HepG2 (cell line): ENCODE measurements around the gene DDRGK1. TPM values are rescaled to one million over a fixed set of nuclear protein-coding genes. Genes with fewer than 3 reads are reported as not detected.

Experiments used
- ADNP ChIP-seq: sonication (generic); formaldehyde crosslinking; IDR thresholded peaks from 2 replicates; pipeline ENCODE4 v1.4.0; 2020; ENCODE audit warnings: missing genetic modification reagents
- GATA4 ChIP-seq: sonication (generic); IDR thresholded peaks from 2 replicates; pipeline ENCODE4 v1.6.1; 2016; ENCODE audit warnings: antibody characterized with exemption, low read depth, borderline replicate concordance
- HNRNPUL1 ChIP-seq: fragments of 200-400 bp; formaldehyde crosslinking; IDR thresholded peaks from 2 replicates; pipeline ENCODE4 v1.6.1; 2017; ENCODE audit warnings: low read depth, mild to moderate bottlenecking, low read length, moderate library complexity
- IKZF1 ChIP-seq: fragments of 450-650 bp; IDR thresholded peaks from 2 replicates; pipeline ENCODE4 v1.7.1; 2016
- KAT8 ChIP-seq: IDR thresholded peaks from 2 replicates; pipeline ENCODE4 v1.6.1; 2016; ENCODE audit warnings: missing genetic modification reagents, missing compliant biosample characterization
- NPAS2 ChIP-seq: sonication (generic); formaldehyde crosslinking; IDR thresholded peaks from 2 replicates; pipeline ENCODE4 v1.8.0; 2022; ENCODE audit warnings: mild to moderate bottlenecking, missing genetic modification reagents, borderline replicate concordance
- SP140L ChIP-seq: sonication (generic); formaldehyde crosslinking; IDR thresholded peaks from 2 replicates; pipeline ENCODE4 v1.4.0; 2020; ENCODE audit warnings: missing genetic modification reagents, borderline replicate concordance
- SP5 ChIP-seq: IDR thresholded peaks from 2 replicates; pipeline ENCODE4 v1.6.1; 2016; ENCODE audit warnings: low read depth, borderline replicate concordance
- SUZ12 ChIP-seq: fragments of 150-350 bp; IDR thresholded peaks from 2 replicates; pipeline ENCODE4 v1.6.1; 2014; ENCODE audit warnings: low read depth, low read length
- TRIM24 ChIP-seq: sonication (generic); formaldehyde crosslinking; IDR thresholded peaks from 2 replicates; pipeline ENCODE4 v1.8.0; 2022; ENCODE audit warnings: mild to moderate bottlenecking, missing genetic modification reagents
- TSC22D2 ChIP-seq: sonication (generic); formaldehyde crosslinking; IDR thresholded peaks from 2 replicates; pipeline ENCODE4 v1.5.1; 2020; ENCODE audit warnings: missing genetic modification reagents, mild to moderate bottlenecking, borderline replicate concordance
- ZBTB1 ChIP-seq: sonication (generic); formaldehyde crosslinking; IDR thresholded peaks from 2 replicates; pipeline ENCODE4 v1.4.0; 2020; ENCODE audit warnings: missing genetic modification reagents, borderline replicate concordance
- ZNF484 ChIP-seq: sonication (generic); formaldehyde crosslinking; IDR thresholded peaks from 2 replicates; pipeline ENCODE4 v1.5.1; 2020; ENCODE audit warnings: mild to moderate bottlenecking, low read depth, missing genetic modification reagents, borderline replicate concordance
- polyA plus RNA-seq, 8 experiments: library from polyadenylated mRNA; depleted of rRNA in 3 of 8; stranded (reverse) in 7 of 8; unstranded in 1 of 8; fragments of >200 nt; fragmentation: Illumina TruSeq in 4 of 8; extraction: Trizol in 4 of 8; gene quantifications; 2 replicates each; pipeline versions ENCODE4 v1.2.1 to v1.2.3, GENCODE V29; 2011 to 2016; ENCODE audit warnings: low read depth in 4 of 8, missing spikeins in 1 of 8, mixed read lengths in 1 of 8; ENCODE audit not compliant: insufficient read depth in 1 of 8
- total RNA-seq, 5 experiments: library from RNA; depleted of rRNA; stranded (reverse); fragments of >200 nt; fragmentation: Illumina TruSeq; extraction: Trizol; gene quantifications; 2 replicates each; pipeline ENCODE4 v1.2.3, GENCODE V29; 2016; ENCODE audit warnings: low read depth in 1 of 5
- TF ChIP-seq, protein P1 (sequence below), 2 experiments: fragments of 450-650 bp in 1 of 2; sonication (generic) in 1 of 2; formaldehyde crosslinking in 1 of 2; IDR thresholded peaks; 2 replicates each; pipeline versions ENCODE4 v1.6.1 to v1.8.0; 2016 to 2022; ENCODE audit warnings: antibody characterized with exemption in 1 of 2, mild to moderate bottlenecking in 1 of 2, missing genetic modification reagents in 1 of 2
- TF ChIP-seq, protein P2 (sequence below): sonication (generic); formaldehyde crosslinking; IDR thresholded peaks from 2 replicates; pipeline ENCODE4 v1.9.0; 2022; ENCODE audit warnings: missing genetic modification reagents, mild to moderate bottlenecking, borderline replicate concordance
- TF ChIP-seq, protein P3 (sequence below): sonication (generic); formaldehyde crosslinking; IDR thresholded peaks from 2 replicates; pipeline ENCODE4 v1.5.1; 2020; ENCODE audit warnings: mild to moderate bottlenecking, moderate library complexity, missing genetic modification reagents

Gene DDRGK1
- total and polyA plus RNA-seq, 2 of the 13 experiments (the other 11 are each of a cell fraction or from before 2014, with no cell fraction given) = 96.7 to 149 TPM

DNA sequence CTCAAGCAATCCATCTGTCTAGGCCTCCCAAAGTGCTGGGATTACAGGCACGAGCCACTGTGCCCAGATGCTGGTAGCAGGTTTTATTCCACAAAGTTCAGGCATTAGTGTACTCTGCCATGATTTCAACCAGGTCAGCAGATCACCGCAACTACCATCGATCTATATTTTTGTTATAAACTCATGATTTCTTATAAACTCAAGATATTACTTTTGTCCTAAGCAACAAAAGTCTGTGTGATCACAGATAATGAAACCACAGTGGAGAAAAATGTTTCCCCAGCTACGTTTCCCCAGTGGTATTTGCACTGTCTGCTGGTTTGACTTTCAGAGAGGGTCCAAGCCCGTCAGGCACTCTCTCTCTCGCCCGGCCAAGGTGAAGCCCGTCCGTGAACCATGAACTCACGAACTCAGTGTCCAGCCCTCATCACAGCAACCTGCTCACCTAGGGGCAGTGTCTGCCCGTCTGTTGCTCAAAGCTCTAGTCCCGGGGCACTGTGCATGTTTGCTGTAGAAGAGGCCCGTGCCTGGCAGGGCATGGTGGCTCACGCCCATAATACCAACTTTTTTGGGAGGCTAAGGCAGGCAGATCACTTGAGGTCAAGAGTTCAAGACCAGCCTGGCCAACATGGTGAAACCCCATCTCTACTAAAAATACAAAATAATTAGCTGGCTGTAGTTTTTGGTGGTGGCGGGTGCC lies 27.6 kb upstream of the DDRGK1 start (continued):
- TF ChIP-seq, protein P1, sequence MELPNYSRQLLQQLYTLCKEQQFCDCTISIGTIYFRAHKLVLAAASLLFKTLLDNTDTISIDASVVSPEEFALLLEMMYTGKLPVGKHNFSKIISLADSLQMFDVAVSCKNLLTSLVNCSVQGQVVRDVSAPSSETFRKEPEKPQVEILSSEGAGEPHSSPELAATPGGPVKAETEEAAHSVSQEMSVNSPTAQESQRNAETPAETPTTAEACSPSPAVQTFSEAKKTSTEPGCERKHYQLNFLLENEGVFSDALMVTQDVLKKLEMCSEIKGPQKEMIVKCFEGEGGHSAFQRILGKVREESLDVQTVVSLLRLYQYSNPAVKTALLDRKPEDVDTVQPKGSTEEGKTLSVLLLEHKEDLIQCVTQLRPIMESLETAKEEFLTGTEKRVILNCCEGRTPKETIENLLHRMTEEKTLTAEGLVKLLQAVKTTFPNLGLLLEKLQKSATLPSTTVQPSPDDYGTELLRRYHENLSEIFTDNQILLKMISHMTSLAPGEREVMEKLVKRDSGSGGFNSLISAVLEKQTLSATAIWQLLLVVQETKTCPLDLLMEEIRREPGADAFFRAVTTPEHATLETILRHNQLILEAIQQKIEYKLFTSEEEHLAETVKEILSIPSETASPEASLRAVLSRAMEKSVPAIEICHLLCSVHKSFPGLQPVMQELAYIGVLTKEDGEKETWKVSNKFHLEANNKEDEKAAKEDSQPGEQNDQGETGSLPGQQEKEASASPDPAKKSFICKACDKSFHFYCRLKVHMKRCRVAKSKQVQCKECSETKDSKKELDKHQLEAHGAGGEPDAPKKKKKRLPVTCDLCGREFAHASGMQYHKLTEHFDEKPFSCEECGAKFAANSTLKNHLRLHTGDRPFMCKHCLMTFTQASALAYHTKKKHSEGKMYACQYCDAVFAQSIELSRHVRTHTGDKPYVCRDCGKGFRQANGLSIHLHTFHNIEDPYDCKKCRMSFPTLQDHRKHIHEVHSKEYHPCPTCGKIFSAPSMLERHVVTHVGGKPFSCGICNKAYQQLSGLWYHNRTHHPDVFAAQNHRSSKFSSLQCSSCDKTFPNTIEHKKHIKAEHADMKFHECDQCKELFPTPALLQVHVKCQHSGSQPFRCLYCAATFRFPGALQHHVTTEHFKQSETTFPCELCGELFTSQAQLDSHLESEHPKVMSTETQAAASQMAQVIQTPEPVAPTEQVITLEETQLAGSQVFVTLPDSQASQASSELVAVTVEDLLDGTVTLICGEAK (IDR thresholded peaks at IDR 0.05) = no peak
- TF ChIP-seq, protein P1 (CRISPR knock-in tag; IDR thresholded peaks at IDR 0.05) = no peak; the same call in 1 of the 2 replicates
- TF ChIP-seq SUZ12 (no peak), GATA4 (no peak), SP140L (CRISPR knock-in tag) (no peak; the same call in 1 of the 2 replicates), TSC22D2 (CRISPR knock-in tag) (peak; percentile 54; the same call in 1 of the 2 replicates), ADNP (CRISPR knock-in tag) (peak; percentile 91), ZBTB1 (no peak), KAT8 (CRISPR knock-in tag) (peak; percentile 57; the same call in 1 of the 2 replicates), SP5 (peak; percentile 61), IKZF1 (no peak), NPAS2 (CRISPR knock-in tag) (no peak), HNRNPUL1 (no peak), TRIM24 (CRISPR knock-in tag) (no peak), ZNF484 (CRISPR knock-in tag) (no peak)
- TF ChIP-seq, protein P2, sequence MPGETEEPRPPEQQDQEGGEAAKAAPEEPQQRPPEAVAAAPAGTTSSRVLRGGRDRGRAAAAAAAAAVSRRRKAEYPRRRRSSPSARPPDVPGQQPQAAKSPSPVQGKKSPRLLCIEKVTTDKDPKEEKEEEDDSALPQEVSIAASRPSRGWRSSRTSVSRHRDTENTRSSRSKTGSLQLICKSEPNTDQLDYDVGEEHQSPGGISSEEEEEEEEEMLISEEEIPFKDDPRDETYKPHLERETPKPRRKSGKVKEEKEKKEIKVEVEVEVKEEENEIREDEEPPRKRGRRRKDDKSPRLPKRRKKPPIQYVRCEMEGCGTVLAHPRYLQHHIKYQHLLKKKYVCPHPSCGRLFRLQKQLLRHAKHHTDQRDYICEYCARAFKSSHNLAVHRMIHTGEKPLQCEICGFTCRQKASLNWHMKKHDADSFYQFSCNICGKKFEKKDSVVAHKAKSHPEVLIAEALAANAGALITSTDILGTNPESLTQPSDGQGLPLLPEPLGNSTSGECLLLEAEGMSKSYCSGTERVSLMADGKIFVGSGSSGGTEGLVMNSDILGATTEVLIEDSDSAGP (CRISPR knock-in tag) = peak; percentile 84
- TF ChIP-seq, protein P3, sequence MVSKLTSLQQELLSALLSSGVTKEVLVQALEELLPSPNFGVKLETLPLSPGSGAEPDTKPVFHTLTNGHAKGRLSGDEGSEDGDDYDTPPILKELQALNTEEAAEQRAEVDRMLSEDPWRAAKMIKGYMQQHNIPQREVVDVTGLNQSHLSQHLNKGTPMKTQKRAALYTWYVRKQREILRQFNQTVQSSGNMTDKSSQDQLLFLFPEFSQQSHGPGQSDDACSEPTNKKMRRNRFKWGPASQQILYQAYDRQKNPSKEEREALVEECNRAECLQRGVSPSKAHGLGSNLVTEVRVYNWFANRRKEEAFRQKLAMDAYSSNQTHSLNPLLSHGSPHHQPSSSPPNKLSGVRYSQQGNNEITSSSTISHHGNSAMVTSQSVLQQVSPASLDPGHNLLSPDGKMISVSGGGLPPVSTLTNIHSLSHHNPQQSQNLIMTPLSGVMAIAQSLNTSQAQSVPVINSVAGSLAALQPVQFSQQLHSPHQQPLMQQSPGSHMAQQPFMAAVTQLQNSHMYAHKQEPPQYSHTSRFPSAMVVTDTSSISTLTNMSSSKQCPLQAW (CRISPR knock-in tag) = peak; percentile 82
